GM12864 (cell line): ENCODE results near the gene MADCAM1.
A peak's percentile ranks its signal among the peaks of the same experiment; 100 is the strongest.

Experiments
- DNase-seq: peaks from one replicate; pipeline ENCODE4 v3.0.0-alpha.2; 2011; ENCODE audit warnings: low read depth
- H3K4me3 ChIP-seq: 2 replicates; pipeline ENCODE4 v1.5.1; 2011; ENCODE audit warnings: mild to moderate bottlenecking, low read depth, low read length, control low read depth
- CTCF ChIP-seq: IDR thresholded peaks from 2 replicates; pipeline ENCODE4 v1.5.1; 2011; ENCODE audit warnings: low read depth, mild to moderate bottlenecking, moderate library complexity, low read length, control low read depth, inconsistent platforms; ENCODE audit errors: missing control alignments

MADCAM1 gene

GRCh38 chr19:497869-498510, 1.7 kb downstream of the MADCAM1 start:
- TF ChIP-seq CTCF, result no peak
- no peak overlapping the region for H3K4me3 ChIP-seq
- DNase-seq, result no peak

- no peak for TF ChIP-seq CTCF
- H3K4me3 ChIP-seq, result no peak overlapping the region
- no peak for DNase-seq
Measured at GRCh38 chr19:498511-498891, 2.2 kb downstream of the MADCAM1 start.

- TF ChIP-seq CTCF, result no peak
- H3K4me3 ChIP-seq, result no peak overlapping the region
- DNase-seq, result no peak
Measured at GRCh38 chr19:498977-499623, 2.8 kb downstream of the MADCAM1 start.

- H3K4me3 ChIP-seq, result no peak overlapping the region
- TF ChIP-seq CTCF, result no peak
- DNase-seq, result no peak
Measured at GRCh38 chr19:501646-502045, 5.4 kb downstream of the MADCAM1 start.

GRCh38 chr19:504616-505015, 8.3 kb downstream of the MADCAM1 start:
- no peak for TF ChIP-seq CTCF
- DNase-seq, result no peak
- H3K4me3 ChIP-seq, result no peak overlapping the region

- peak overlapping the region; percentile 85 for H3K4me3 ChIP-seq
- TF ChIP-seq CTCF, result peak; percentile 94
- DNase-seq, result peak; percentile 98
Measured at GRCh38 chr19:506404-507285, 10.4 kb downstream of the MADCAM1 start.
